ENCODE results near the gene MRPL24. TPM values are rescaled to one million over a fixed set of nuclear protein-coding genes. Genes with fewer than 3 reads are reported as not detected.

The MRPL24 gene
- total and polyA plus RNA-seq, 2 of the 13 experiments (the other 11 are each of a cell fraction or from before 2014, with no cell fraction given), result 38.1 to 42.9 TPM

DNA sequence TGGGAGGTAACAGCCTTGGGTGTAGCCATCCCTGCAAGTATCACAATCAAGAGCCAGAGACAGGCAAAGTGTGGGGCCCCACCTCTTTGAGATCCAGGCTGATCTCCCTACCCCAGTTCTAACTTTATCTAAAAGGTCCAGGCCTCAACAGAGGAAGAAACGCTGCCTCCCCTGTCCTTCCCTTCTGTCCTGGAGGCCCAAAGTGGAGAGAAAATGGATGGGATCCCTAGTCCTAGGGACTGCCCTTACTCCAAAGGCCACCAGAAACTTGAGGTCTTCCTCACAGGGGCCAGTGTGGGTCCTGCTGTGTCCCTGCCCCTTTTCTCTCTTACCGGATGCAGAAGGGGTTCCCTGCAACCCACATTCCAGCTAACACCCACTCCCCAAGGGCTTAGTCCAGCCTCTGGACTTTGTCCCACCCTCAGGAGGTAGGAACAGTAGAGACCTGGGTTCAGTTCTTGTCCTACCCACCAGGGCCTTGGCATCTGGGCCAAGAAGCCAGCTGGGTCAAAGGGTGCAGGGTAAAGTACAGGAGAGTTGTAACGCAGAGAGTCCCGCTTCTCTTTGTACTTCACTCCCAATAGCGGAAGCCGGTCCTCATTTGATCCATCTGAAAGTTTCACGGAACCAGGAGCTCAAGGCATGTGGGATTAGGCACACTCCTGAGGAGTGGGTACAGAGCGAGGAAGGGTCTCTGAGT lies 8.7 kb upstream of the MRPL24 start (continued):
- peak; percentile 16; the same call in 1 of the 2 replicates for TF ChIP-seq TBX2 (CRISPR knock-in tag; IDR thresholded peaks at IDR 0.05; ENCODE audit: borderline replicate concordance)
- TF ChIP-seq, protein P1, sequence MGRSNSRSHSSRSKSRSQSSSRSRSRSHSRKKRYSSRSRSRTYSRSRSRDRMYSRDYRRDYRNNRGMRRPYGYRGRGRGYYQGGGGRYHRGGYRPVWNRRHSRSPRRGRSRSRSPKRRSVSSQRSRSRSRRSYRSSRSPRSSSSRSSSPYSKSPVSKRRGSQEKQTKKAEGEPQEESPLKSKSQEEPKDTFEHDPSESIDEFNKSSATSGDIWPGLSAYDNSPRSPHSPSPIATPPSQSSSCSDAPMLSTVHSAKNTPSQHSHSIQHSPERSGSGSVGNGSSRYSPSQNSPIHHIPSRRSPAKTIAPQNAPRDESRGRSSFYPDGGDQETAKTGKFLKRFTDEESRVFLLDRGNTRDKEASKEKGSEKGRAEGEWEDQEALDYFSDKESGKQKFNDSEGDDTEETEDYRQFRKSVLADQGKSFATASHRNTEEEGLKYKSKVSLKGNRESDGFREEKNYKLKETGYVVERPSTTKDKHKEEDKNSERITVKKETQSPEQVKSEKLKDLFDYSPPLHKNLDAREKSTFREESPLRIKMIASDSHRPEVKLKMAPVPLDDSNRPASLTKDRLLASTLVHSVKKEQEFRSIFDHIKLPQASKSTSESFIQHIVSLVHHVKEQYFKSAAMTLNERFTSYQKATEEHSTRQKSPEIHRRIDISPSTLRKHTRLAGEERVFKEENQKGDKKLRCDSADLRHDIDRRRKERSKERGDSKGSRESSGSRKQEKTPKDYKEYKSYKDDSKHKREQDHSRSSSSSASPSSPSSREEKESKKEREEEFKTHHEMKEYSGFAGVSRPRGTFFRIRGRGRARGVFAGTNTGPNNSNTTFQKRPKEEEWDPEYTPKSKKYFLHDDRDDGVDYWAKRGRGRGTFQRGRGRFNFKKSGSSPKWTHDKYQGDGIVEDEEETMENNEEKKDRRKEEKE (IDR thresholded peaks at IDR 0.05), result no peak
- peak; percentile 49; the same call in 1 of the 2 replicates for TF ChIP-seq NR2F6 (IDR thresholded peaks at IDR 0.05)
- peak; percentile 68; the same call in 1 of the 2 replicates for TF ChIP-seq NR2F6 (CRISPR knock-in tag; IDR thresholded peaks at IDR 0.05)
- peak; percentile 65; the same call in 1 of the 2 replicates for TF ChIP-seq RXRA (CRISPR knock-in tag; IDR thresholded peaks at IDR 0.05)
- TF ChIP-seq, protein P2, sequence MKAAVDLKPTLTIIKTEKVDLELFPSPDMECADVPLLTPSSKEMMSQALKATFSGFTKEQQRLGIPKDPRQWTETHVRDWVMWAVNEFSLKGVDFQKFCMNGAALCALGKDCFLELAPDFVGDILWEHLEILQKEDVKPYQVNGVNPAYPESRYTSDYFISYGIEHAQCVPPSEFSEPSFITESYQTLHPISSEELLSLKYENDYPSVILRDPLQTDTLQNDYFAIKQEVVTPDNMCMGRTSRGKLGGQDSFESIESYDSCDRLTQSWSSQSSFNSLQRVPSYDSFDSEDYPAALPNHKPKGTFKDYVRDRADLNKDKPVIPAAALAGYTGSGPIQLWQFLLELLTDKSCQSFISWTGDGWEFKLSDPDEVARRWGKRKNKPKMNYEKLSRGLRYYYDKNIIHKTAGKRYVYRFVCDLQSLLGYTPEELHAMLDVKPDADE (CRISPR knock-in tag; IDR thresholded peaks at IDR 0.05), result no peak
- TF ChIP-seq, protein P3, sequence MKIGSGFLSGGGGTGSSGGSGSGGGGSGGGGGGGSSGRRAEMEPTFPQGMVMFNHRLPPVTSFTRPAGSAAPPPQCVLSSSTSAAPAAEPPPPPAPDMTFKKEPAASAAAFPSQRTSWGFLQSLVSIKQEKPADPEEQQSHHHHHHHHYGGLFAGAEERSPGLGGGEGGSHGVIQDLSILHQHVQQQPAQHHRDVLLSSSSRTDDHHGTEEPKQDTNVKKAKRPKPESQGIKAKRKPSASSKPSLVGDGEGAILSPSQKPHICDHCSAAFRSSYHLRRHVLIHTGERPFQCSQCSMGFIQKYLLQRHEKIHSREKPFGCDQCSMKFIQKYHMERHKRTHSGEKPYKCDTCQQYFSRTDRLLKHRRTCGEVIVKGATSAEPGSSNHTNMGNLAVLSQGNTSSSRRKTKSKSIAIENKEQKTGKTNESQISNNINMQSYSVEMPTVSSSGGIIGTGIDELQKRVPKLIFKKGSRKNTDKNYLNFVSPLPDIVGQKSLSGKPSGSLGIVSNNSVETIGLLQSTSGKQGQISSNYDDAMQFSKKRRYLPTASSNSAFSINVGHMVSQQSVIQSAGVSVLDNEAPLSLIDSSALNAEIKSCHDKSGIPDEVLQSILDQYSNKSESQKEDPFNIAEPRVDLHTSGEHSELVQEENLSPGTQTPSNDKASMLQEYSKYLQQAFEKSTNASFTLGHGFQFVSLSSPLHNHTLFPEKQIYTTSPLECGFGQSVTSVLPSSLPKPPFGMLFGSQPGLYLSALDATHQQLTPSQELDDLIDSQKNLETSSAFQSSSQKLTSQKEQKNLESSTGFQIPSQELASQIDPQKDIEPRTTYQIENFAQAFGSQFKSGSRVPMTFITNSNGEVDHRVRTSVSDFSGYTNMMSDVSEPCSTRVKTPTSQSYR (CRISPR knock-in tag; IDR thresholded peaks at IDR 0.05; ENCODE audit: borderline replicate concordance), result peak; percentile 14; the same call in 1 of the 2 replicates
- 0 out of 2 replicates have a peak, but pooled peaks have one; percentile 33 for TF ChIP-seq ATF7-NPFF (CRISPR knock-in tag; IDR thresholded peaks at IDR 0.05; ENCODE audit: low read depth)
- TF ChIP-seq, protein P4, sequence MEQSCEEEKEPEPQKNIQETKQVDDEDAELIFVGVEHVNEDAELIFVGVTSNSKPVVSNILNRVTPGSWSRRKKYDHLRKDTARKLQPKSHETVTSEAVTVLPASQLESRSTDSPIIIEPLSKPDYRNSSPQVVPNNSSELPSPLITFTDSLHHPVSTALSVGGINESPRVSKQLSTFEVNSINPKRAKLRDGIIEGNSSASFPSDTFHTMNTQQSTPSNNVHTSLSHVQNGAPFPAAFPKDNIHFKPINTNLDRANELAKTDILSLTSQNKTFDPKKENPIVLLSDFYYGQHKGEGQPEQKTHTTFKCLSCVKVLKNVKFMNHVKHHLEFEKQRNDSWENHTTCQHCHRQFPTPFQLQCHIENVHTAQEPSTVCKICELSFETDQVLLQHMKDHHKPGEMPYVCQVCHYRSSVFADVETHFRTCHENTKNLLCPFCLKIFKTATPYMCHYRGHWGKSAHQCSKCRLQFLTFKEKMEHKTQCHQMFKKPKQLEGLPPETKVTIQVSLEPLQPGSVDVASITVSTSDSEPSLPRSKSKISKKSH (CRISPR knock-in tag; IDR thresholded peaks at IDR 0.05; ENCODE audit: borderline replicate concordance), result no peak
- TF ChIP-seq MEF2D (CRISPR knock-in tag; IDR thresholded peaks at IDR 0.05), result no peak
- TF ChIP-seq YEATS2 (CRISPR knock-in tag; IDR thresholded peaks at IDR 0.05; ENCODE audit: borderline replicate concordance), result no peak
- no peak for TF ChIP-seq ZSCAN31 (CRISPR knock-in tag; IDR thresholded peaks at IDR 0.05; ENCODE audit: low read depth)
- no peak; the same call in 1 of the 2 replicates for TF ChIP-seq TSC22D2 (CRISPR knock-in tag; IDR thresholded peaks at IDR 0.05; ENCODE audit: borderline replicate concordance)
- TF ChIP-seq ZNF296 (CRISPR knock-in tag; conservative IDR thresholded peaks at IDR 0.05), result no peak
- TF ChIP-seq, protein P5, sequence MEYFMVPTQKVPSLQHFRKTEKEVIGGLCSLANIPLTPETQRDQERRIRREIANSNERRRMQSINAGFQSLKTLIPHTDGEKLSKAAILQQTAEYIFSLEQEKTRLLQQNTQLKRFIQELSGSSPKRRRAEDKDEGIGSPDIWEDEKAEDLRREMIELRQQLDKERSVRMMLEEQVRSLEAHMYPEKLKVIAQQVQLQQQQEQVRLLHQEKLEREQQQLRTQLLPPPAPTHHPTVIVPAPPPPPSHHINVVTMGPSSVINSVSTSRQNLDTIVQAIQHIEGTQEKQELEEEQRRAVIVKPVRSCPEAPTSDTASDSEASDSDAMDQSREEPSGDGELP (IDR thresholded peaks at IDR 0.05; ENCODE audit: borderline replicate concordance, low read depth), result peak; percentile 50; the same call in 1 of the 2 replicates
- no peak for TF ChIP-seq ARHGAP35 (CRISPR knock-in tag; IDR thresholded peaks at IDR 0.05; ENCODE audit: borderline replicate concordance)

Data from HepG2 (cell line).